H1 (cell line): Measurements from ENCODE around the gene KISS1.

Experiments
- CTCF ChIP-seq, 3 experiments: IDR thresholded peaks; 1 replicate in 2 of 3; 2 replicates in 1 of 3; pipeline versions ENCODE4 v1.5.1 to v1.6.1; 2011; ENCODE audit warnings: low read length in 3 of 3, mild to moderate bottlenecking in 3 of 3, inconsistent platforms in 2 of 3, low read depth in 1 of 3, moderate library complexity in 1 of 3; ENCODE audit not compliant: insufficient read depth in 1 of 3; ENCODE audit errors: control extremely low read depth in 1 of 3
- EZH2 ChIP-seq: fragments of 200-600 bp; sonication (generic); IDR thresholded peaks from 2 replicates; pipeline ENCODE4 v1.7.1; 2012; ENCODE audit warnings: low read depth, mild to moderate bottlenecking, moderate library complexity, low read length, inconsistent platforms; ENCODE audit not compliant: severe bottlenecking
- FOSL1 ChIP-seq: IDR thresholded peaks from 2 replicates; pipeline ENCODE4 v1.6.1; 2011; ENCODE audit warnings: mild to moderate bottlenecking, low read depth, low read length, moderate library complexity; ENCODE audit not compliant: insufficient read depth
- GABPA ChIP-seq: IDR thresholded peaks from 2 replicates; pipeline ENCODE4 v1.6.1; 2011; ENCODE audit warnings: mild to moderate bottlenecking, low read length, moderate library complexity, borderline replicate concordance; ENCODE audit not compliant: insufficient read depth
- HDAC2 ChIP-seq, 2 experiments: fragments of 300-600 bp in 1 of 2; sonication (generic) in 1 of 2; IDR thresholded peaks; 2 replicates each; pipeline ENCODE4 v1.6.1; 2011 to 2012; ENCODE audit warnings: low read depth in 2 of 2, low read length in 2 of 2, mild to moderate bottlenecking in 2 of 2, moderate library complexity in 2 of 2, borderline replicate concordance in 1 of 2, inconsistent platforms in 1 of 2
- HDAC6 ChIP-seq: IDR thresholded peaks from one replicate; pipeline ENCODE4 v1.7.1; 2012; ENCODE audit warnings: low read depth, mild to moderate bottlenecking, inconsistent platforms, low read length, moderate library complexity
- JUN ChIP-seq: IDR thresholded peaks from 2 replicates; pipeline ENCODE4 v1.6.1; 2011; ENCODE audit warnings: low read depth, mild to moderate bottlenecking, improper control_type of control experiment, low read length
- NANOG ChIP-seq: IDR thresholded peaks from 2 replicates; pipeline ENCODE4 v1.6.1; 2011; ENCODE audit warnings: low read length, low read depth, mild to moderate bottlenecking, inconsistent platforms; ENCODE audit not compliant: insufficient read depth, poor library complexity, severe bottlenecking
- PHF8 ChIP-seq: fragments of 200-600 bp; sonication (generic); conservative IDR thresholded peaks from 2 replicates; pipeline ENCODE4 v1.7.1; 2012; ENCODE audit warnings: low read depth, mild to moderate bottlenecking, inconsistent platforms, low read length, moderate library complexity
- POLR2A ChIP-seq, 2 experiments: IDR thresholded peaks; 1 replicate in 1 of 2; 2 replicates in 1 of 2; pipeline ENCODE4 v1.6.1; 2011; ENCODE audit warnings: low read depth in 2 of 2, low read length in 2 of 2, mild to moderate bottlenecking in 2 of 2; ENCODE audit errors: control extremely low read depth in 1 of 2
- SIN3A ChIP-seq, 2 experiments: IDR thresholded peaks in 1 of 2; conservative IDR thresholded peaks in 1 of 2; 2 replicates each; pipeline ENCODE4 v1.6.1; 2011 to 2012; ENCODE audit warnings: low read length in 2 of 2, improper control_type of control experiment in 1 of 2, low read depth in 1 of 2, mild to moderate bottlenecking in 1 of 2
- SUZ12 ChIP-seq: fragments of 200-600 bp; sonication (generic); IDR thresholded peaks from 2 replicates; pipeline ENCODE4 v1.6.1; 2012; ENCODE audit warnings: mild to moderate bottlenecking, inconsistent platforms, low read length, moderate library complexity, mixed read lengths
- ZNF274 ChIP-seq: IDR thresholded peaks from 2 replicates; pipeline ENCODE4 v1.7.0; 2012; ENCODE audit warnings: low read length, borderline replicate concordance; ENCODE audit errors: extremely low read depth

- no peak for TF ChIP-seq CTCF (IDR thresholded peaks at IDR 0.05; ENCODE audit: control extremely low read depth in 1 of 3, insufficient read depth in 1 of 3, low read depth in 1 of 3, low read length in 3 of 3)
- TF ChIP-seq EZH2: no peak
- no peak for TF ChIP-seq HDAC6
- no peak for TF ChIP-seq SIN3A (conservative IDR thresholded peaks at IDR 0.05 in 1 of 2, IDR thresholded peaks at IDR 0.05 in 1 of 2; ENCODE audit: low read depth in 1 of 2, low read length in 2 of 2)
- no peak for TF ChIP-seq SUZ12
- no peak for TF ChIP-seq PHF8
- TF ChIP-seq POLR2A (IDR thresholded peaks at IDR 0.05; ENCODE audit: control extremely low read depth in 1 of 2, low read depth in 2 of 2, low read length in 2 of 2): no peak
- TF ChIP-seq FOSL1: no peak
- TF ChIP-seq ZNF274: no peak
- no peak for TF ChIP-seq NANOG
- no peak for TF ChIP-seq JUN
- TF ChIP-seq HDAC2 (IDR thresholded peaks at IDR 0.05; ENCODE audit: borderline replicate concordance in 1 of 2, low read depth in 2 of 2, low read length in 2 of 2): no peak
- no peak for TF ChIP-seq GABPA
Measured at GRCh38 chr1:204203206-204203767, 7.0 kb upstream of the KISS1 start.
